Spleen (tissue), 11 donors: ENCODE measurements around the gene AHDC1. TPM values are rescaled to one million over a fixed set of nuclear protein-coding genes. Genes with fewer than 3 reads are reported as not detected.

Experiments
- DNase-seq: peaks from one replicate; pipeline ENCODE4 v3.0.0-alpha.2; 2020
- H3K27ac ChIP-seq, 8 donors: fragments of 200-600 bp; sonication (generic) in 7 of 8; 1 replicate in 4 of 8; 2 replicates in 4 of 8; pipeline versions ENCODE4 v1.5.0 to v1.8.0; 2016 to 2021; ENCODE audit warnings: inconsistent platforms in 4 of 8, mild to moderate bottlenecking in 4 of 8, moderate library complexity in 1 of 8
- H3K27me3 ChIP-seq, 7 donors: fragments of 200-600 bp; sonication (generic) in 6 of 7; replicated peaks in 1 of 7; 1 replicate in 4 of 7; 2 replicates in 3 of 7; pipeline versions ENCODE4 v1.5.0 to v1.8.0; 2016 to 2021; ENCODE audit warnings: inconsistent platforms in 3 of 7, mild to moderate bottlenecking in 1 of 7
- H3K36me3 ChIP-seq, 6 donors: fragments of 200-600 bp; sonication (generic) in 5 of 6; 1 replicate in 4 of 6; 2 replicates in 2 of 6; pipeline versions ENCODE4 v1.5.0 to v1.8.0; 2016 to 2021; ENCODE audit warnings: inconsistent platforms in 2 of 6
- H3K4me1 ChIP-seq, 6 donors: fragments of 200-600 bp; sonication (generic) in 5 of 6; 1 replicate in 3 of 6; 2 replicates in 3 of 6; pipeline versions ENCODE4 v1.5.0 to v1.8.0; 2016 to 2021; ENCODE audit warnings: inconsistent platforms in 3 of 6
- H3K4me3 ChIP-seq, 8 donors: fragments of 200-600 bp; sonication (generic) in 7 of 8; 1 replicate in 4 of 8; 2 replicates in 4 of 8; pipeline versions ENCODE4 v1.5.0 to v1.8.0; 2016 to 2021; ENCODE audit warnings: inconsistent platforms in 4 of 8, mild to moderate bottlenecking in 4 of 8, moderate library complexity in 2 of 8
- H3K9me3 ChIP-seq, 8 donors: fragments of 200-600 bp; sonication (generic) in 7 of 8; 1 replicate in 4 of 8; 2 replicates in 4 of 8; pipeline versions ENCODE4 v1.5.0 to v1.8.0; 2016 to 2021; ENCODE audit warnings: inconsistent platforms in 4 of 8
- POLR2A ChIP-seq, 3 donors: fragments of 450-650 bp; IDR thresholded peaks; one replicate each; pipeline ENCODE4 v1.5.1; 2017; ENCODE audit warnings: antibody characterized with exemption in 3 of 3, mild to moderate bottlenecking in 1 of 3
- POLR2AphosphoS5 ChIP-seq, 3 donors: sonication (generic); formaldehyde crosslinking; IDR thresholded peaks; one replicate each; pipeline ENCODE4 v1.5.1; 2017; ENCODE audit warnings: antibody characterized with exemption in 3 of 3
- WGBS, 5 donors: extraction: QIAGEN DNeasy Blood & Tissue Kit in 3 of 5; methylation state at CpG; one replicate each; pipeline versions ENCODE4 v1.1.5 to v1.1.7; 2013 to 2018; 5-methylcytosine and 5-hydroxymethylcytosine counted together
- intact Hi-C: fragments of 100-400 bp; cut with DNase I; formaldehyde crosslinking; loops from one replicate; pipeline ENCODE4 v1.15.0; 2023; ENCODE audit warnings: low total_unique reads
- polyA plus RNA-seq, 3 donors: library from polyadenylated mRNA; stranded (reverse); fragments of 200-250 nt; gene quantifications; one replicate each; pipeline ENCODE4 v1.2.1, GENCODE V29; 2013
- total RNA-seq, 7 donors: library from RNA; depleted of rRNA in 3 of 7; stranded (reverse); fragments of >200 nt in 3 of 7; fragmentation: NEBNext Ultra II Directional in 4 of 7; extraction: Animal tissue kit (Norgen Biotek cat#: 25700) in 4 of 7; gene quantifications; one replicate each; pipeline versions ENCODE4 v1.1.0 to v1.2.1, GENCODE V29; 2016 to 2021
- TF ChIP-seq, protein P1 (sequence below), 11 experiments: fragments of 200-600 bp in 7 of 11; fragments of 450-650 bp in 4 of 11; sonication (generic) in 4 of 11; IDR thresholded peaks in 8 of 11; conservative IDR thresholded peaks in 3 of 11; 1 replicate in 7 of 11; 2 replicates in 4 of 11; pipeline versions ENCODE4 v1.4.0 to v1.8.0; 2016 to 2021; ENCODE audit warnings: antibody characterized with exemption in 11 of 11, inconsistent platforms in 4 of 11, mild to moderate bottlenecking in 1 of 11
- donor health status: healthy with polysubstance abuse.
- donor health status: DM: no; HTN: no; CAD: no; lungs with moderate emphysema.
- donor health status: DM: no; HTN: no; CAD: no.
- donor health status: Bipolar disorder and iron deficiency.
- donor health status: healthy.
- donor health status: DM: no; HTN: no; CAD: no.
- donor health status: DM: yes; HTN: yes; CAD: no.

The AHDC1 gene
- total and polyA plus RNA-seq, 10 donors, result 3.2 to 104 (median 42.7) TPM

DNA sequence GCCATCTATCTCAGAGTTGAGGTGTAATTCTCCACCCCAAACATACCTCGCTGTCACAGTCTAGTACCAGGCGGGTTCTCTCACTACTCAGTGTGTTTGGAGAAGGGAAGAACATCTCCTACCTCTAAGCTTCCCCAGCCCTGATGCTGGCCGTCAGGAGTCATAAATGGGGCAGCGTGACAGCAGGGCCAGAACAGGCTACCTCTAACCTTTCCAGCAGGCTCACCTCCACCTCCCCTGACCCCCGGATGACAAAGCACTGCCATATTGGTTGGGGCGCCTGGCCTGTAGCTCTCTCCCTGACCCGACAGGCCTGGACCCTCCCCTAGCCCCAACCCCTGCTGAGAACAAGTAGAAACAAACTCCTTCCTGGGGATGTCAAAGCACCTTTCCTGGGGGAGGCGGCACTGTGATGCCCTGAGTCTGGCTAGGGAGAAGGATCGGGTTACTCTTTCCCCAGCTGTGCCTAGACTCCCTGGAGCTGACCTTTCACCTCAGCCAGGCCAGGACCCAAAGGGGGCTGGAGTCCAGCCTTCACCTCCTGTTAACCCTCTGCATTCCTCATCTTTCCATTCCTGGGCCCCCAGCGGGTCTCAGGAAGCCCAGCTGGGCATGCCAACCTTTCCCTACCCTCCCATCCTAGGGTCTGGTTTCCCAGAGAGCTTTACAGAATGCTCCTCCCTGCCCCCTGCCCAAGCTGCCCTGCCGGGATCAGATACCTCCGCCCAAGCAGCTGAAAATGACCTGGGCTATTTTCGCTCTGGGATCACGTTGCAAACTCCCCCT, 34.2 kb downstream of the AHDC1 start:
- no peak for DNase-seq
- Histone ChIP-seq H3K27me3 (no peaks in the 10 kb centered on the region), H3K4me1 (peaks cover 48 to 100% (median 88%) of the 10 kb centered on the region in 6 donors), H3K9me3 (no peaks in the 10 kb centered on the region), H3K4me3 (no peak overlapping the region), H3K36me3 (no peaks in the 10 kb centered on the region), H3K27ac (peak overlapping the region in 6 of 8 donors; percentile 70 to 96 (median 86))
- TF ChIP-seq POLR2A (IDR thresholded peaks at IDR 0.05) (no peak), POLR2AphosphoS5 (IDR thresholded peaks at IDR 0.05) (no peak)
- TF ChIP-seq, protein P1, sequence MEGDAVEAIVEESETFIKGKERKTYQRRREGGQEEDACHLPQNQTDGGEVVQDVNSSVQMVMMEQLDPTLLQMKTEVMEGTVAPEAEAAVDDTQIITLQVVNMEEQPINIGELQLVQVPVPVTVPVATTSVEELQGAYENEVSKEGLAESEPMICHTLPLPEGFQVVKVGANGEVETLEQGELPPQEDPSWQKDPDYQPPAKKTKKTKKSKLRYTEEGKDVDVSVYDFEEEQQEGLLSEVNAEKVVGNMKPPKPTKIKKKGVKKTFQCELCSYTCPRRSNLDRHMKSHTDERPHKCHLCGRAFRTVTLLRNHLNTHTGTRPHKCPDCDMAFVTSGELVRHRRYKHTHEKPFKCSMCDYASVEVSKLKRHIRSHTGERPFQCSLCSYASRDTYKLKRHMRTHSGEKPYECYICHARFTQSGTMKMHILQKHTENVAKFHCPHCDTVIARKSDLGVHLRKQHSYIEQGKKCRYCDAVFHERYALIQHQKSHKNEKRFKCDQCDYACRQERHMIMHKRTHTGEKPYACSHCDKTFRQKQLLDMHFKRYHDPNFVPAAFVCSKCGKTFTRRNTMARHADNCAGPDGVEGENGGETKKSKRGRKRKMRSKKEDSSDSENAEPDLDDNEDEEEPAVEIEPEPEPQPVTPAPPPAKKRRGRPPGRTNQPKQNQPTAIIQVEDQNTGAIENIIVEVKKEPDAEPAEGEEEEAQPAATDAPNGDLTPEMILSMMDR (IDR thresholded peaks at IDR 0.05 in 8 of 11, conservative IDR thresholded peaks at IDR 0.05 in 3 of 11), result no peak
- intact Hi-C loops, result no loop called here
- 76 to 85% (median 81%) methylated on average over 13 to 14 of the region's 14 CpGs for WGBS, 5 donors

DNA sequence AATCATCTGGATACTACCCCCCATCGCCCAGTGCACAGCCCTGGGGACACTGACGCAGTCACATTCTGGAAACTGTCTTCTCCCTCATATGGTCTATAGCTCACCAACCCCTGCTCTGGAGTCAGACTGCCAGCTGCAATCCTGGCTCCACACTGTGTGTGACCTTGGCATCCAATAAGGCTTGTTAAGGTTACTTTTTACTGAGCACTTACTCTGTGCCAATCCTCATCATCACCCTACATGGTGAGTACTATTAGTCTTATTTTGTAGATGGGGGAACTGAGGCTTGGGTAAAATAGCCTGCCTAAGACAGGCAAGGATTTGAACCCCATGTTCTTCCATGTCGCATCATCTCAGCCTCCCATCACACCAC, 34.9 kb downstream of the AHDC1 start:
- Histone ChIP-seq H3K4me3 (peak overlapping the region in 4 of 8 donors; percentile 29 to 65 (median 36)), H3K4me1 (peaks cover 42 to 100% (median 88%) of the 10 kb centered on the region in 6 donors), H3K9me3 (no peaks in the 10 kb centered on the region), H3K27ac (peak overlapping the region; percentile 48 to 96 (median 84)), H3K27me3 (no peaks in the 10 kb centered on the region), H3K36me3 (no peaks in the 10 kb centered on the region)
- intact Hi-C loops, result no loop called here
- TF ChIP-seq, protein P1 (IDR thresholded peaks at IDR 0.05 in 8 of 11, conservative IDR thresholded peaks at IDR 0.05 in 3 of 11), result no peak
- TF ChIP-seq POLR2A (IDR thresholded peaks at IDR 0.05) (no peak), POLR2AphosphoS5 (IDR thresholded peaks at IDR 0.05) (no peak)
- no peak for DNase-seq
- 58 to 93% (median 72%) methylated on average over 3 of the region's 3 CpGs for WGBS, 5 donors

DNA sequence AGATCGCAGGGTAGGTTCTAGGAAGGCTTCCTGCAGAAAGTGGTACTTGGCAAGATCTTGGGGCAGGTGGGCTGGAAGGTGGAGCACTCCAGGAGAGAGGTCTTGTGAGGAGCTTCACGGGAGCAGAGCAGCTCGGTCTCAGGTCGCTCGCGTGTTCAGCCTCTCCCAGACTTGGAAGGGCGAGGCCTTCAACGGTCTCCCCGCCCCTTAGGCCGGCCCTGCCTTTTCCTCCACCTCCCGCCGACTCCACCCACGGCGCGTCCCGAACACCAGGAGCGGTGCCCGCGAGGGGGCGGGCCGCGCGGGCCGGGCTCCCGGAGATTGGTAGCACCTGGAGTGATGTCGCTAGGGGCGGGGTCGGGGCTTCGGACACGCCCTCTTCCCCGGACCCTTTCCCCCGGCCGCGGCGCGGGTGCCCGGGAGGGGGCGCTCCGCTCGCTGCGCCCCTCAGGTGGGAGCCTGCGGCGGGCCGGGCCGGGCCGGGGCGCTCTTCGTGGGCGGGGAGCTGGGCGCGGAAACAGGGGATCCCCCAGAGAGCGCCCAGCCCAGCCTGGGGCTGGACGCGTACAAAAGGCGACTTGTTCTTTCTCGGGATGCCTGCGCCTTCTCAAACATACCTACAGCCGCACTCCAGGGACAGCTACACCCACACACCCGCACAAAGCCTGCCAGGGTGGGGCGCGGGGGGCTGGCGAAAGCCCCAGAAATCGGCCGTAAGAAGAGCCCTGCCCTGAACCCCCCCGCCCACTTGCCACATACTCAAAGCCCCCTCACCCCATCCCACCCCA, 35.5 kb downstream of the AHDC1 start:
- peaks cover 41 to 100% (median 88%) of the 10 kb centered on the region in 6 donors for H3K4me1 ChIP-seq
- H3K9me3 ChIP-seq, result no peaks in the 10 kb centered on the region
- WGBS, 5 donors, result 3 to 10% (median 5%) methylated on average over 27 to 65 of the region's 65 CpGs
- H3K36me3 ChIP-seq, result no peaks in the 10 kb centered on the region
- peak; percentile 98 for DNase-seq
- no peaks in the 10 kb centered on the region for H3K27me3 ChIP-seq
- peak; percentile 73 to 90 (median 89) for TF ChIP-seq POLR2AphosphoS5 (IDR thresholded peaks at IDR 0.05)
- TF ChIP-seq POLR2A (IDR thresholded peaks at IDR 0.05), result no peak
- TF ChIP-seq, protein P1 (IDR thresholded peaks at IDR 0.05 in 8 of 11, conservative IDR thresholded peaks at IDR 0.05 in 3 of 11), result peak; percentile 62 to 96 (median 94)
- intact Hi-C loops, result no loop called here
- H3K4me3 ChIP-seq, result peak overlapping the region; percentile 13 to 65 (median 28)
- H3K27ac ChIP-seq, result peak overlapping the region; percentile 48 to 96 (median 84)

DNA sequence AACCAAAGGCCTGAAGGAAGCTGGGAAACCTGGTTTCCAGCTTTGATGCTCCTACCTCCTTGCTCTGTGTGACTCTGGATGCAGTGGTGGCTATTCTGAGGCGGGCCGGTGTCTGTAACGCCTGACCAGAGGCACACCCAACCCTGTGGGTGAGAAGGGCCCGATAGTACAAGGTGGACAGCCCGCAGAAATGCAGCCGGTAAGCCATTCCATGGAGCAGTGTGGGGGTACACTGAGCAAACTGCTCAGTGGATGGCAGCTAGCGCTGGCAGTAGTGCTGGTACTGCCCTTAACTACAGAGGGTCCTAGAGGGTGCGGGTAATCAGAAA, 36.0 kb downstream of the AHDC1 start:
- TF ChIP-seq, protein P1 (IDR thresholded peaks at IDR 0.05 in 8 of 11, conservative IDR thresholded peaks at IDR 0.05 in 3 of 11), result no peak
- no peak for TF ChIP-seq POLR2A (IDR thresholded peaks at IDR 0.05)
- no peak for TF ChIP-seq POLR2AphosphoS5 (IDR thresholded peaks at IDR 0.05)
- WGBS, 5 donors, result 78 to 86% (median 80%) methylated on average over 8 of the region's 8 CpGs
- H3K4me1 ChIP-seq, result peaks cover 37 to 100% (median 86%) of the 10 kb centered on the region in 6 donors
- H3K9me3 ChIP-seq, result no peaks in the 10 kb centered on the region
- H3K4me3 ChIP-seq, result peak overlapping the region in 6 of 8 donors; percentile 11 to 65 (median 32)
- H3K36me3 ChIP-seq, result no peaks in the 10 kb centered on the region
- no peaks in the 10 kb centered on the region for H3K27me3 ChIP-seq
- intact Hi-C loops, result no loop called here
- peak overlapping the region in 6 of 8 donors; percentile 32 to 96 (median 86) for H3K27ac ChIP-seq
- DNase-seq, result no peak
